ENCODE data around the gene SGSM2.

The SGSM2 gene

GRCh38 chr17:2427215-2427614 is 89.9 kb downstream of the SGSM2 start:
- no peak for DNase-seq

- DNase-seq, result no peak
These were observed 90.6 kb downstream of the SGSM2 start for GRCh38 chr17:2427910-2428309.

All from activated CD4-positive, alpha-beta T cell treated with anti-CD3 and anti-CD28 coated beads for 48 hours (primary cell).